ENCODE measurements around the gene SHANK3.

Gene SHANK3

DNA sequence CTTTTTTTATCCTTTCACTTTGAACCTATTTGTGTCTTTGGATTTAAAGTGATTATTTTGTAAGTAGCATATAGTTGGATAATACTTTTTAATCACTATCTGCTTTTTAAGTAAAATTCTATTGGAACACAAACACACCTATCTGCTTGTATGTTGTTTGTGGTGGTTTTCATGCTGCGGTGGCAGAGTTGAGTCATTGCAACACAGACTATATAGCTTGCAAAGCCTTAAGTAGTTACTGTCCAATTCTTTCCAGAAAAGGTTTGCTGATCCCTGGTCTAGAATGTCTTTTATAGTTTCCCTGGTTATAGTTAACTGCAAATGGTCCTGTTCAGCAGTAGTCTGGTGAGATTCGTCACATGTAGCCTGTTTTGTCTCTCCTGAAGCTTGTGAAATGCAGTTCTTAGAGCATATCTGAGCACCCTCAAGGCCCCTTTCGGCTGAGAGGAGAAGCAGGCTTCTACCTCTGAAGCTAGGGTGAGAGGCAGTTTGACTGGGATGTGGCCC lies 21.5 kb downstream of the SHANK3 start:
- Histone ChIP-seq H3K4me3 (IDR thresholded peaks at IDR 0.05; ENCODE audit: insufficient read depth, low read depth, low read length) (no peak overlapping the region), H3K27me3 (ENCODE audit: insufficient read depth, low read depth) (no peaks in the 10 kb centered on the region), H3K27ac (no peak overlapping the region), H3K4me2 (no peak overlapping the region), H3K36me3 (ENCODE audit: insufficient read depth) (no peaks in the 10 kb centered on the region), H4K20me1 (ENCODE audit: insufficient read depth) (no peaks in the 10 kb centered on the region), H3K9ac (no peak overlapping the region), H2AFZ (ENCODE audit: low read depth) (no peak overlapping the region), H3K79me2 (ENCODE audit: insufficient read depth, low read depth) (no peaks in the 10 kb centered on the region), H3K4me1 (ENCODE audit: low read depth, poor library complexity, severe bottlenecking) (peaks cover 8% of the 10 kb centered on the region)
- TF ChIP-seq, protein P1, sequence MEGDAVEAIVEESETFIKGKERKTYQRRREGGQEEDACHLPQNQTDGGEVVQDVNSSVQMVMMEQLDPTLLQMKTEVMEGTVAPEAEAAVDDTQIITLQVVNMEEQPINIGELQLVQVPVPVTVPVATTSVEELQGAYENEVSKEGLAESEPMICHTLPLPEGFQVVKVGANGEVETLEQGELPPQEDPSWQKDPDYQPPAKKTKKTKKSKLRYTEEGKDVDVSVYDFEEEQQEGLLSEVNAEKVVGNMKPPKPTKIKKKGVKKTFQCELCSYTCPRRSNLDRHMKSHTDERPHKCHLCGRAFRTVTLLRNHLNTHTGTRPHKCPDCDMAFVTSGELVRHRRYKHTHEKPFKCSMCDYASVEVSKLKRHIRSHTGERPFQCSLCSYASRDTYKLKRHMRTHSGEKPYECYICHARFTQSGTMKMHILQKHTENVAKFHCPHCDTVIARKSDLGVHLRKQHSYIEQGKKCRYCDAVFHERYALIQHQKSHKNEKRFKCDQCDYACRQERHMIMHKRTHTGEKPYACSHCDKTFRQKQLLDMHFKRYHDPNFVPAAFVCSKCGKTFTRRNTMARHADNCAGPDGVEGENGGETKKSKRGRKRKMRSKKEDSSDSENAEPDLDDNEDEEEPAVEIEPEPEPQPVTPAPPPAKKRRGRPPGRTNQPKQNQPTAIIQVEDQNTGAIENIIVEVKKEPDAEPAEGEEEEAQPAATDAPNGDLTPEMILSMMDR (conservative IDR thresholded peaks at IDR 0.05; ENCODE audit: low read depth, low read length): no peak

DNA sequence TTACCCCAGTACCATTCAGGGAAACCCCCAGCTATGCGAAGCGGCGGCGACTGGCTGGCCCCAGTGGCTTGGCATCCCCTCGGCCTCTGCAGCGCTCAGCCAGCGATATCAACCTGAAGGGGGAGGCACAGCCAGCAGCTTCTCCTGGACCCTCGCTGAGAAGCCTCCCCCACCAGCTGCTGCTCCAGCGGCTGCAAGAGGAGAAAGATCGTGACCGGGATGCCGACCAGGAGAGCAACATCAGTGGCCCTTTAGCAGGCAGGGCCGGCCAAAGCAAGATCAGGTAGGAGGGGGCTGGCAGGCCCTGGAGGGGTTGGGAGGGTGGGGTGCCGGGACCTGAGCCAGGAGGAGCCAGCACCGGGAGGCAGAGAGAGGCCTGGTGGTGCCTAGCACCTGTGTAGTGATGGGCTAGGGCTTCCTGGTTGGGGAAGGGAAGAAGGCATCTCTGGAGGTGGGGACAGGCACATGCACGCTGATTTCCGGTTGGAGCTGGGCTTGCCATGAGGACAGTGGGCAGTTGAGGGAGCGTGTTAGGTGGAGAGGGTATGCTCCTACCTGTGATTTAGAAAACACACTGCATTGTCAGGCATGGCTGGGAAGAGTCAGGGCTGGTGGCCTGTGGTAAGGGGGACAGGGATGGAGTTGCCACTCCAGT lies 22.3 kb downstream of the SHANK3 start:
- H3K79me2 ChIP-seq (ENCODE audit: insufficient read depth, low read depth): no peaks in the 10 kb centered on the region
- H3K9ac ChIP-seq: no peak overlapping the region
- peaks cover 8% of the 10 kb centered on the region for H3K4me1 ChIP-seq (ENCODE audit: low read depth, poor library complexity, severe bottlenecking)
- no peak overlapping the region for H3K27ac ChIP-seq
- H3K4me3 ChIP-seq (IDR thresholded peaks at IDR 0.05; ENCODE audit: insufficient read depth, low read depth, low read length): no peak overlapping the region
- no peaks in the 10 kb centered on the region for H3K36me3 ChIP-seq (ENCODE audit: insufficient read depth)
- H3K4me2 ChIP-seq: no peak overlapping the region
- no peaks in the 10 kb centered on the region for H3K27me3 ChIP-seq (ENCODE audit: insufficient read depth, low read depth)
- TF ChIP-seq, protein P1 (conservative IDR thresholded peaks at IDR 0.05; ENCODE audit: low read depth, low read length): no peak
- H2AFZ ChIP-seq (ENCODE audit: low read depth): no peak overlapping the region
- no peaks in the 10 kb centered on the region for H4K20me1 ChIP-seq (ENCODE audit: insufficient read depth)

DNA sequence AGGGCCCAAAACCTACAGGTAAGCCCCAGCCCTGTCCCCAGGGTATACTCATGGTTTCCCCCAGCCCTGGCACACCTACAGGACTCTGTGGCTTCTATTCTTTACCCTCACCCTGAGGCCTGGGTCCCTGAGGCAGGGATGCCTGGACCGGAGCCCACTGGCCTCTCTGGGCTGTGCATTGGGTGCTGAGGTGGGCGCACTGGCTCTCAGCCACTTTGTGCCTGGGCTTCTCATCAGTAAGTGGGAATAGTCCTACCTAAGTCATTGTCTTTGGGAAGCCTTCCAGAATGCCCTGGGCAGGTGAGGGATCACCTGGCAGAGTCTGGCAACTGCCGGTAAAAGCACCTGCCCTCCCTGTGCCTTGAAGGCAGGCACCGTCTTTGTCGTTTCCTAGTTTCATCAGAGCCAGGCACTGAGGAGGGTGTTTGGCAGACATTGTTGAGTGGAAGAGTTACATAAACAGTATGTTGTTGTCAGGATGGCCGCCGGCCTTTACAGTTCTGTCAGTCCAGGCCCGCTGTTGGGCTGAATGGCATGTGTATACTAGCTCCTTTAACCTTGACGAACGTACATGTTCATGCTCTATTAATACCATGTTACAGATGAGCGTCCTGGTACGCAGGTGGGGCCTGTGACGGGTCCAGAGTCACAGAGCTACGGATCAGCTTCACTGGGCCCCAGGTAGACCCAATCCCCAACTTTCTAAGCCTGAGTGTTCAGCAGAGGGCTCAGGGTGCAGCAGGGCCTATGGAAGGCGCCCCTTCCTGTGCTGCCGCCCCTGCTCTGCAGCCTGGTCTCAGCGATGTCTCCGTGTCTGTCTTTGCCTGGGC lies 23.0 kb downstream of the SHANK3 start:
- Histone ChIP-seq H2AFZ (ENCODE audit: low read depth) (no peak overlapping the region), H4K20me1 (ENCODE audit: insufficient read depth) (no peaks in the 10 kb centered on the region), H3K79me2 (ENCODE audit: insufficient read depth, low read depth) (no peaks in the 10 kb centered on the region), H3K4me1 (ENCODE audit: low read depth, poor library complexity, severe bottlenecking) (peaks cover 8% of the 10 kb centered on the region), H3K27ac (no peak overlapping the region), H3K36me3 (ENCODE audit: insufficient read depth) (no peaks in the 10 kb centered on the region), H3K27me3 (ENCODE audit: insufficient read depth, low read depth) (no peaks in the 10 kb centered on the region), H3K9ac (no peak overlapping the region), H3K4me3 (IDR thresholded peaks at IDR 0.05; ENCODE audit: insufficient read depth, low read depth, low read length) (no peak overlapping the region), H3K4me2 (no peak overlapping the region)
- TF ChIP-seq, protein P1 (conservative IDR thresholded peaks at IDR 0.05; ENCODE audit: low read depth, low read length): no peak

DNA sequence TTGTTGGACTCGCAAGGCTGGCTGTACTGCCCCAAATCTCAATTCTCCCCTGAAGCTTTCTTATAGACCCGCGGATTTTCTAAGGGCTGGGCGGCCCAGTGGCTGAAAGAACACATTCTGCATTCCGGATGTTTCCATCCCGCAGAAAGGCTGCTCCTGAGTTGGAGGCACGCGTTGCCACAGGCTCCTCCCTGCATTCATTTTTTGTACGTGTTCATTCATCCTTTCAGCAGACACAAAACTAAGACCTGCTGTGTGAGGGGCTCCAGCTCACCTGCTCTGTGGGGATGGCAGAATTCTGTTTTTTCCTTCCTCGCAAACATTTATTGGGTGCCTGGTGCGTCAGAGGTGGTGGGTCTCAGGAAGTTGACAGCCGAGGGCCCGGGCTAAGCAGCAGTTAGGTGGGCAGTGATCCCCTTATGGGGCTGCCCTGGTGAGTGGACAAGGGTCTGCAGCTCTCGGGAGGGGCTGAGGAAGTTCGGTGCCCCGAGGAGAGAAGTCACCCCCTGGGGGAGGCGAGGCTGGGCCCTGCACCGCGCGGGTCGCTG lies 23.7 kb downstream of the SHANK3 start:
- H3K79me2 ChIP-seq (ENCODE audit: insufficient read depth, low read depth): no peaks in the 10 kb centered on the region
- no peaks in the 10 kb centered on the region for H3K27me3 ChIP-seq (ENCODE audit: insufficient read depth, low read depth)
- TF ChIP-seq, protein P1 (conservative IDR thresholded peaks at IDR 0.05; ENCODE audit: low read depth, low read length): no peak
- H3K4me1 ChIP-seq (ENCODE audit: low read depth, poor library complexity, severe bottlenecking): peaks cover 8% of the 10 kb centered on the region
- H3K4me3 ChIP-seq (IDR thresholded peaks at IDR 0.05; ENCODE audit: insufficient read depth, low read depth, low read length): no peak overlapping the region
- H3K4me2 ChIP-seq: no peak overlapping the region
- H3K36me3 ChIP-seq (ENCODE audit: insufficient read depth): no peaks in the 10 kb centered on the region
- H3K9ac ChIP-seq: no peak overlapping the region
- H4K20me1 ChIP-seq (ENCODE audit: insufficient read depth): no peaks in the 10 kb centered on the region
- no peak overlapping the region for H2AFZ ChIP-seq (ENCODE audit: low read depth)
- H3K27ac ChIP-seq: no peak overlapping the region
